ACC112 (cell line): ENCODE data around the gene ZBTB37.

Experiments
- H2AFZ ChIP-seq: fragments of 200-600 bp; sonication (generic); one replicate; pipeline ENCODE4 v1.6.0; 2017; ENCODE audit warnings: antibody characterized with exemption, low read length; ENCODE audit not compliant: unreplicated experiment
- H3K27ac ChIP-seq: fragments of 200-600 bp; sonication (generic); 2 replicates; pipeline ENCODE4 v1.5.1; 2014; ENCODE audit warnings: low read depth, mild to moderate bottlenecking, antibody characterized with exemption, low read length, moderate library complexity
- H3K27me3 ChIP-seq: fragments of 200-600 bp; sonication (generic); 2 replicates; pipeline ENCODE4 v1.6.1; 2014; ENCODE audit warnings: mild to moderate bottlenecking, antibody characterized with exemption, low read length, moderate library complexity, mixed read lengths; ENCODE audit not compliant: insufficient read depth
- H3K36me3 ChIP-seq: fragments of 200-600 bp; sonication (generic); 2 replicates; pipeline ENCODE4 v1.6.1; 2016; ENCODE audit warnings: mild to moderate bottlenecking, antibody characterized with exemption, low read length, moderate library complexity, mixed read lengths; ENCODE audit not compliant: insufficient read depth
- H3K4me1 ChIP-seq: fragments of 200-600 bp; sonication (generic); one replicate; pipeline ENCODE4 v1.6.1; 2016; ENCODE audit warnings: low read length, mixed read lengths; ENCODE audit not compliant: insufficient read depth, unreplicated experiment, control insufficient read depth
- H3K4me3 ChIP-seq: fragments of 200-600 bp; sonication (generic); 2 replicates; pipeline ENCODE4 v1.5.1; 2014; ENCODE audit warnings: mild to moderate bottlenecking, low read depth, low read length
- H3K79me2 ChIP-seq: fragments of 200-600 bp; sonication (generic); one replicate; pipeline ENCODE4 v1.6.0; 2016; ENCODE audit warnings: low read length; ENCODE audit not compliant: control insufficient read depth, unreplicated experiment, insufficient read depth

ZBTB37 gene

GRCh38 chr1:173884701-173885100 is 16.5 kb downstream of the ZBTB37 start:
- H3K79me2 ChIP-seq = no peaks in the 10 kb centered on the region

GRCh38 chr1:173886746-173887611 is 18.8 kb downstream of the ZBTB37 start:
- Histone ChIP-seq H3K4me1 (no peaks in the 10 kb centered on the region), H3K36me3 (peaks cover 14% of the 10 kb centered on the region), H3K27me3 (no peaks in the 10 kb centered on the region), H3K27ac (no peak overlapping the region), H2AFZ (no peak overlapping the region), H3K4me3 (no peak overlapping the region), H3K79me2 (no peaks in the 10 kb centered on the region)

More at GRCh38 chr1:173884701-173885100, 16.5 kb downstream of the ZBTB37 start:
- no peak overlapping the region for H3K27ac ChIP-seq
- peaks cover 14% of the 10 kb centered on the region for H3K36me3 ChIP-seq
- H2AFZ ChIP-seq = no peak overlapping the region
- no peak overlapping the region for H3K4me3 ChIP-seq
- no peaks in the 10 kb centered on the region for H3K27me3 ChIP-seq
- H3K4me1 ChIP-seq = no peaks in the 10 kb centered on the region

DNA sequence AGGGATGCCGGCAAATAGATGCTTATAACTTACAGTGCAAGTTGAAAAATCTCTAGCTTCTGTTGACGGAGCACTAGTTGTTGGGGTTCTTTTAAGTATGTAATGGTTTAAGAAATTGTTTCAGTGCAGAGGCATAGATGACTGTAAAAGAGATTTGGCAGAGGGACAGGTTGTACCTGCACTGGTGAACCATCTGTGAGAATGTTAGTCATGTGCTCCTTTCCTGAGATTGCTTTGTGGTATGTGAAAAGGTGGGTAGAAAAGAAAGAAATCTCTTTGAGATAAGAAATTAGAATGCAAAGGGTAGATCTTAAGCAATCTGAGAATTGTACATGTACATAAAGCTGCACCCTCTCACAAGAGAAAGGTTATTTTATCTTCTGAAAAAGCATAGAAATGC is 19.4 kb downstream of the ZBTB37 start:
- H3K4me1 ChIP-seq = no peaks in the 10 kb centered on the region
- peaks cover 14% of the 10 kb centered on the region for H3K36me3 ChIP-seq
- no peak overlapping the region for H3K27ac ChIP-seq
- H2AFZ ChIP-seq = no peak overlapping the region
- H3K4me3 ChIP-seq = no peak overlapping the region
- H3K79me2 ChIP-seq = no peaks in the 10 kb centered on the region
- H3K27me3 ChIP-seq = no peaks in the 10 kb centered on the region

- Histone ChIP-seq H3K36me3 (peaks cover 14% of the 10 kb centered on the region), H3K4me3 (no peak overlapping the region), H3K4me1 (no peaks in the 10 kb centered on the region), H2AFZ (no peak overlapping the region), H3K27ac (no peak overlapping the region), H3K27me3 (no peaks in the 10 kb centered on the region), H3K79me2 (no peaks in the 10 kb centered on the region)
Observed at GRCh38 chr1:173888749-173889148, 20.6 kb downstream of the ZBTB37 start.

DNA sequence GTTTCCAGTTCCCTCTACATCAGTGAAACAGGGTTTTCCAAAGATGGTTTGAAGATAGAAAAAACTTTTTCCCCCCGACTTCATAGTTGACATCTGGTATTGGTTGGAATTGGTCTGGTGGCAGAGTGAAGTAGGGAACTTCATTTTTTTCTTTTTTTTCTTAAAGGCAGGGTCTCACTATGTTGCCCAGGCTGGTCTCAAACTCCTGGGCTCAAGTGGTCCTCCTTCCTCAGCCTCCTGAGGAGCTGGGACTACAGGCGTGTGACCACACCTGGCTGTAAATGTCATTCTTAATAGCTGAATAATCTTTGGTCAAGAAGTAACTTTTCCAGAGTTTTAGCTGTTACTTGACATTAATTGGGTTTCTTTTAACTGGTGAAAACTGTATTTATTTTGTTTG is 21.7 kb downstream of the ZBTB37 start:
- Histone ChIP-seq H3K4me3 (no peak overlapping the region), H3K27me3 (no peaks in the 10 kb centered on the region), H3K79me2 (no peaks in the 10 kb centered on the region), H2AFZ (no peak overlapping the region), H3K27ac (no peak overlapping the region), H3K4me1 (no peaks in the 10 kb centered on the region), H3K36me3 (peaks cover 14% of the 10 kb centered on the region)

- Histone ChIP-seq H2AFZ (no peak overlapping the region), H3K4me3 (no peak overlapping the region), H3K27me3 (no peaks in the 10 kb centered on the region), H3K27ac (no peak overlapping the region), H3K79me2 (no peaks in the 10 kb centered on the region), H3K4me1 (no peaks in the 10 kb centered on the region), H3K36me3 (no peaks in the 10 kb centered on the region; the same call in 1 of the 2 replicates)
Observed at GRCh38 chr1:173893611-173894010, 25.4 kb downstream of the ZBTB37 start.

GRCh38 chr1:173894189-173894588 is 26.0 kb downstream of the ZBTB37 start:
- Histone ChIP-seq H3K4me1 (no peaks in the 10 kb centered on the region), H3K4me3 (no peak overlapping the region), H3K79me2 (no peaks in the 10 kb centered on the region), H3K36me3 (no peaks in the 10 kb centered on the region; the same call in 1 of the 2 replicates), H2AFZ (no peak overlapping the region), H3K27ac (no peak overlapping the region), H3K27me3 (no peaks in the 10 kb centered on the region)

- no peak overlapping the region for H2AFZ ChIP-seq
- H3K4me3 ChIP-seq = no peak overlapping the region
Observed at GRCh38 chr1:173900427-173900826, 32.2 kb downstream of the ZBTB37 start.

GRCh38 chr1:173900992-173901391 is 32.8 kb downstream of the ZBTB37 start:
- Histone ChIP-seq H3K4me3 (no peak overlapping the region), H3K36me3 (no peaks in the 10 kb centered on the region), H3K4me1 (no peaks in the 10 kb centered on the region), H3K27me3 (no peaks in the 10 kb centered on the region), H3K27ac (no peak overlapping the region), H2AFZ (no peak overlapping the region), H3K79me2 (no peaks in the 10 kb centered on the region)

More at GRCh38 chr1:173900427-173900826, 32.2 kb downstream of the ZBTB37 start:
- Histone ChIP-seq H3K27ac (no peak overlapping the region), H3K27me3 (no peaks in the 10 kb centered on the region), H3K36me3 (no peaks in the 10 kb centered on the region), H3K4me1 (no peaks in the 10 kb centered on the region), H3K79me2 (no peaks in the 10 kb centered on the region)

GRCh38 chr1:173903827-173904531 is 35.8 kb downstream of the ZBTB37 start:
- H3K36me3 ChIP-seq = no peaks in the 10 kb centered on the region
- H3K27ac ChIP-seq = no peak overlapping the region
- no peaks in the 10 kb centered on the region for H3K79me2 ChIP-seq
- H3K4me1 ChIP-seq = no peaks in the 10 kb centered on the region
- no peaks in the 10 kb centered on the region for H3K27me3 ChIP-seq
- H2AFZ ChIP-seq = no peak overlapping the region
- no peak overlapping the region for H3K4me3 ChIP-seq

DNA sequence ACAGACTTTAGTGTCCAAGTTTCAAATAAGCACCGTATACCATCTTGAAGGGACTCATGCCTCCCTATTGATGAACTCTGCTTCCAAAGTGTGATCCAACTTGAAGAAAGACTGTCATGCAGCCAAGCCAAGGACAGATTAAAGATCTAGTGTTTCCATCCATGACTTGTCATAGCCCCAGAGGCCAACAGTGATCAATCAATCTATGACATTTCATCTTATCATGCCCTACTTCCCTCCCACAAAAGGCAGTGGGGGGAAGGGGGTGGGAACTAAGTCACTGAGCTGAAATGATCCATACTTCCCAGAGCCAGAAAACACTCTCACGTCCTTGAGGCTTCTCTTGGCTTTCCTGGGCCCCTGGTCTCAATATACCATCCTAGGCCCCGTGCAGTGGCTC is 44.9 kb downstream of the ZBTB37 start:
- Histone ChIP-seq H3K27me3 (no peaks in the 10 kb centered on the region), H3K4me3 (no peak overlapping the region), H3K4me1 (no peaks in the 10 kb centered on the region), H3K36me3 (no peaks in the 10 kb centered on the region), H2AFZ (no peak overlapping the region), H3K79me2 (no peaks in the 10 kb centered on the region), H3K27ac (no peak overlapping the region)
